AG20443 (cell line): ENCODE results near the gene MGLL.

Source experiments
- DNase-seq: peaks from one replicate; pipeline ENCODE4 v3.0.0; 2012; ENCODE audit warnings: low spot score, mixed read lengths

Gene MGLL

GRCh38 chr3:127834771-127835170 lies 12.5 kb upstream of the MGLL start:
- DNase-seq: no peak

DNA sequence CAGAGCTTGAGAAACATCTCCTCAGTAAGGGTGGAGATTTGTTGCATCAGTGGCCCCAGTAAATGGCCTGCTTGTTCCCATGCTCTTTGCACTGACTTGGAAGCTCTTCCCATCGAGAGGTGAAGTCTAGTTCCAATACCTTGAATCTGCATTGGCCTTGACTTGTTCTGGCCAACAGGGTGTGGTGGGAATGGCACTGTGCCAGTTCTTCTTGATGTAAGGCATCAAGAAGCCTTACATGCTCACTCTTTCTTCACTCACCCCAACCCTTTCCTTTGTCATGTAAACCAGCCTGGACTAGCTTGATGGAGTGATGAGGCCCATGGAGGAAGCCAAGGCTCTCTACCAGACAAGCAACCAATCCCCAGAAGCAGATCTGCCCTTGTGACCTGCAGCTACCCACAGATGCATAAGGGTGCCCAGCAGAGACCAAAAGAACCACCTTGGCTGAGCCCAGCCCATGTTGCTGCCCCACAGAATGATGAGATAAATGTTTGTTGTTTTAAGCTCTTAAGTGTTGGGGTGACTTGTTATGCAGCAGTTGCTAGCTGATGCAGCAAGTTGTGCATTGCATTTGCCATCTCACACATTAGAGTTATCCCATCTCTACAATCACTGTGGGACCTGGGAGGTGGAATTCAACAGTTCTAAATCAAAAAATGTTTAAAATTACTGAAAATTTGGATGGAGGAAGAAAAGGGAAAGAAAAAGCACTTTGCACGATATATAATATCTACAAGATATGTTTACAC lies 11.1 kb upstream of the MGLL start:
- DNase-seq: no peak

DNA sequence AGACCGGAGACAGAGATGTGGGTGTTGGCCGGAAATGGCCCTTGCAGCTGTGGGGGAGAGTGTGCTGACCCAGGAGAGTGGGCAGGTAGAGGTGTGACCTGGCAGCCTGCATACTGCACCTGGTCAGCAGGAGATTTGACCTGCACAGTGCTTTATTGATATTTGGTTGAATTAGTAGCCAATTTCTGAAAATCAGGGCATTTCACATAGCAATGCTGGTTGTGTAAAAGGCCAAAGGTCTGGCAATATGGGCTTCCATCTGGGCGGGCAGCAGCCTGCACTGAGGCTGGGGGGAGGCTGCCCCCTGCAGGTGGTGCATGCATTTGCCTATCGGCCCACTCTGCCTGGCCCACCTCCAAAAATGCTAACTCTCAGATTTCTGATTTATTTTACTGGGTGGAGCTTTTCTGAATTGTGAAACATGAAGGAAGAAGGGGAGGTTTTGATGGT lies 9.4 kb upstream of the MGLL start:
- peak; percentile 73 for DNase-seq

DNA sequence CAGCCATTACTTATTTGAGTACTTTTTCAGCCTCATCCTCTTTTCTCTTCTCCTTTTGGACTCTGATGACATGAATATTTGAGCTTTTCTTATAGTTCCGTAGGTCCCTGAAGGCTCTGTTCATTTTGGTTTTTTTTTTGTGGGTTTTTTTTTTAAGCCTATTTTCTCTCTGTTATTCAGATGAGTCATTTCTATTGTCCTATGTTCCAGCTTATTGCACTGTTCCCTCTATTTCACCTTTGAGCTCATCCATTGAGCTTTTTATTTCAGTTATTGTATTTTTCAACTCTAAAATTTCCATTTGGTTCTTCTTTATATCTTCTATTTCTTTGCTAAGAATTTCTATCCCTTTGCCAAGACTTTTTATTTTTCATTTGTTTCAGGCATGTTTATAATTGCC lies 7.2 kb upstream of the MGLL start:
- no peak for DNase-seq

GRCh38 chr3:127827808-127828207 lies 5.5 kb upstream of the MGLL start:
- DNase-seq: no peak

DNA sequence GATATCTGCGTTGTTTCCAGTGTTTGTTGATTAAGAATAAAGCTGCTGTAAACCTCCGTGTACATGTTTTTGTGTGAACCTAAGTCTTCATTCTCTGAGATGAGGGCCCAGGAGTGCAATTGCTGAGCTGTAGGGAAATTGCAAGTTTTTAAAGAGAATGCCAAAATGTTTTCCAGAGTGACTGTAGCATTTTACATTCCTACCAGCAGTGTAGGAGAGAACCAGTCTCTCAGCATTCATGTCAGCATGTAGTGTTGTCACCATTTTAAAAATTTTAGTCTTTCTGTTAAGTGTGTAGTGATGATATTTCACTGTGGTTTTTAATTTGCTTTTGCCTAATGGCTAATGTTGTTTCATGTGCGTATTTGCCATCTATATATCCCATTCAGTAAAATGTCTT lies 3.4 kb upstream of the MGLL start:
- no peak for DNase-seq

GRCh38 chr3:127824151-127824825 lies 2.0 kb upstream of the MGLL start:
- DNase-seq: no peak

DNA sequence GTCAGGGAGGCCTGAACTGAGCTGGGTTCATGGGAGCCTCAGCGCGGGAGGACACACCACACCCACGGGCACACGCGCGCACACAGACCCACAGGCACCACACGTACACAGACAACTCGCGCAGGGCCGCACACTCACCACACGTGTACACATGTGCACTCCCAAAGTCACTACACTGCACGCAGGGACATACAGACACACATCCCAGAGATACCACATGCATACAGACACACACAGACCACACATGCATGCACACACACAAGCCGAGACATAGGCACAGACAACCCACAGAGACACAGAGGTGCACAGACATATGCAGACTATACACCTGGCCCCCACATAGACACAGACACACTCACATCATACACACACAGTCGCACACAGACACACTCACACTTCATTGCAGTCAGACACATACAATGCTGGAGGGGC lies 1.1 kb upstream of the MGLL start:
- no peak for DNase-seq

- DNase-seq: peak; percentile 82
Observed at GRCh38 chr3:127822682-127823425, 539 bp upstream of the MGLL start.

- DNase-seq: no peak
Observed at GRCh38 chr3:127821394-127821793, 921 bp downstream of the MGLL start.

- no peak for DNase-seq
Observed at GRCh38 chr3:127820826-127821313, 1.4 kb downstream of the MGLL start.

DNA sequence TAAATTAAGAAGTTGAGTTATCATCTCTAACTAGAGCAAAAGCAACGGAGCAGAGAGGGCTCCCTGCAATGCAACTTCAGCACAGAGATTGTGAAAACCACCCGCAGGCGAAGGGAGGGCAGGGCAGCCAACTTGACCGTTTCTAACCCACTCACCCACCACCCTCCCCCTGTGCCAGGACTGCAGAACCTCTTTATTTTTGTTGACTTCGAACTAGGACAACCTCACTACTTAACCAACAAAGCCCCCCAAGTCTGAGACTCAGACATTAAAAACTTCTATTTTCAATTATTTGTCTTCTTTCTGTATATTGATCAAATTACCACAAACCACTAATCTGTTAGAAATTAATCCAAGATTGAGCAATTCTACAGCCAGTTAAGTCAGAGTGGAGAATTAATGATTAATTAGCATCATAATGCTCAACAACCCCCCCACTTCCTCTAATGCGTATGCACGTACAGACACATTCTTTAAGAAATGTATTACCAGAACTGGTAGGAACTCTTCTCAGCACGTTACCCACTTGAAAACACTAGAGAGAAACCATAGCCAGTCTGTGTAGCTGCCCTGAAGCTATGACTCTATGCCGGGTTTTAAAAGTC lies 2.0 kb downstream of the MGLL start:
- DNase-seq: peak; percentile 64

DNA sequence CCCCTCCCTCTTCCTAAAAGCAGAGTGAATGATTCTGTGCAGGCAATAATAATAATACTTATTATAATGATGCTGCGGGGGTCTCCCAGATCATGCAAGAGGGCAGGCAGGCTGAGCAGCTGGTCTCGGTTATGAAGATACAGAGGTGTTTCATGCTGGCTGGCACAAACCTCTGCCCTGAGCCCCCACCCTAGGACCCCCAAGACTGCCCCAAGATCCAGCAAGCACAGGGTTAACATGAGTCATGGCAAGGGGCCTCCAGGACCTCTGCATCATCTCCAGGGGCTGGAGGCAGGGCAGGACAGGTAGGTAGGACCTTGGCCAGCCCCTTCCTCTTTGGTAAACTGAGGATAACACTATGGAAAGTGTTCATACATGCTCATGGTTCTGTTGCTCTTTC lies 2.7 kb downstream of the MGLL start:
- no peak for DNase-seq

DNA sequence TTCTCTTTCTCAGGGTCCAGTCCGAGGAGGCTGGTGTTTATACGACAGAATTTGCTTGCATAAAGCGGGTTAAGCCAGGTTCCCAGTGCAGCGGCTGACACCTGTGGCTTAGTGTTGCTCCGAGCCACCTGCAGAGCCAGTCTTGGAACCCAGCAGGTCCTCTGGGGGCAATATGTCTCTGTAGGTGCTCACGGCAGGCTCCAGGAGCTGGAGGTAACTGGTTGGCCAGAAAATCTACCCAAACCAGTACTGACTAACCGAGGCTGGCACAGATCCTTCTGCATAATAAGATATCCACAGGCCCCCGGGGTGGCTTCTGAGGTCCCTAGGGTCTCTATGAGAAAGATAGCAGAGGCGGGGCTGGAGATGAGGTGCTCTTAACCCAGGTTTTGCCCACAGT lies 3.2 kb downstream of the MGLL start:
- no peak for DNase-seq

GRCh38 chr3:127817406-127817841 lies 4.9 kb downstream of the MGLL start:
- peak; percentile 79 for DNase-seq

- DNase-seq: no peak
Observed at GRCh38 chr3:127816783-127817405, 5.4 kb downstream of the MGLL start.

DNA sequence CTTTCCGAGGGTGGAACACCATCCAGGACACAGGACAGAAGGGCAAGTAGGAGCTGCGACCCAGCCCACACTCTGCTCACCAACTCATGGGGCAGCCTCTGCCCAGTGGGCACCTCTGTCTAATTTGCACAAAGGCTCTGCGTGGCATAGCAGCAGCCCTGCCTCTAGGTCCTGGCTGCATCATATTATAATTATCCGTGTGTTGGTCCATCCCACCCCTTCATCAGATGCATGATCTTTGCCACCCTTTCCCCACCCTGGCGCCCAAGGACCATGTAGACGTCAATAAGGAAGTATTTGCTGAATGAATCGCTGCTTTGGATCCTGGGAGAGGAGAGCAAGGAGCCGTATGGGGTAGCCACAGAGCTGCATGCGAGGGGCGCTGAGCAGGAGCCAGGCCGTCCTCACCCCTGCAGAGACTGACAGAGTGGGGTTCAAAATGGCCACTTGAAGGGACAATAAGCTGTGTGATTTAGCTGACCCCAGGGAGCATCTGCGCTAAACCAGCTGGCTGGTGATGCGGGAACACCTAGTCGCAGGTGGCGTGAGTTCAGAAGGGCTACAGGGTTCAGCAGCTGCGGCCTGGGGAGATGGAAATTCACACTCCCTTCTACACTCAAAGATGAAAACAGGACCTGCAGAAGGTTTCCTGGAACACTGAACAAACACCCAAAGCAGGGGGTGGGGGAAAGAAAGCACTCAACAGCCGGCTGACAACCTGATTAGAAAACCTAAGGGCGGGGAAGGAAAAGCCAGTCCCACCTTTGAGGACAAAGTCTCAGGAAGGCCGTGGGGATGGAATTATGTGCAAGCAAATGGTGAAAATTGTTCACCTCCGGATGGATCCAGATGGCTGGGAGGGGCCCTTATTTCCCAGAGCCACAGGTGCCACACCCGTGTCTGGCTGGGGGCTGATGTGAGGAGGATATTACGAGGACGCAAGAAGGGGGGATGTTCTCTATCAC lies 6.4 kb downstream of the MGLL start:
- no peak for DNase-seq

DNA sequence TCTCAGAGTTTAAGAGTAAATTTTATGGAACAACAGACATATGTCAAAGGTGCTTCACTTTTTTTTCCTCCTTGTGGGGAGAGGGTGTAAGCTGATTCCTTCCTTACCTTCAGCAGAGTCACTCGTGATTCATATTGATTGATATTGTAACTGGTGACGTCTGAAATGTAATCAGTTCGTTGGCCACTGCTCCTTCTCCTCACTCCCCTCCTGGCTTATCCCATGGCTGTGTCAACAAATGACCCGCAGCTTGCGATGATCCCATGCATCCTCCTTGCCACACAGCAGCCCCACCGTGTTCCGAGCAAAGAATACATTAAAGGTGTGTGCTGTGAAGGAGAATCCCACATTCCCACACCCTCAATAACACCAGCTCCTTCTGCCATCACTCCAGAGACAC lies 7.3 kb downstream of the MGLL start:
- DNase-seq: no peak

GRCh38 chr3:127814325-127814781 lies 8.0 kb downstream of the MGLL start:
- no peak for DNase-seq

DNA sequence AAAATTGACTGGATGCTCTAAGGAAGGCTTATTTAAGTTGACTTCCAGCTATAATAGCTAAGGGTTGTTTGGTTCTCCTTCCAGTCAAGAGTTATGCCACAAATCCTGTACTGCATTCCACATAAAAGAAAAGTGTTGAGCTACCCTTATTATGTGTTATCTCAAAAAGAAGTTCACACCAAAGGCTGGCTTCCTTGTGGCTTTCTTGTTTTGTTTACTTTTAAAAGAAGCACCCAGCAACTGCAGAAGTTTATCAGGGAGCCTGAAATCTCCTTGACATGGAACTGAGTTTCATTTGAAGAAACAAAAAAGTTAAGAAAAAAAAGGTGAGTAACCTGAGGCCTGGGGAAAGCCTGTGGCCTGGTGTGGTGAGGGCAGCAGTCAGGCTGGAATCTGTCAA lies 10.2 kb downstream of the MGLL start:
- no peak for DNase-seq

DNA sequence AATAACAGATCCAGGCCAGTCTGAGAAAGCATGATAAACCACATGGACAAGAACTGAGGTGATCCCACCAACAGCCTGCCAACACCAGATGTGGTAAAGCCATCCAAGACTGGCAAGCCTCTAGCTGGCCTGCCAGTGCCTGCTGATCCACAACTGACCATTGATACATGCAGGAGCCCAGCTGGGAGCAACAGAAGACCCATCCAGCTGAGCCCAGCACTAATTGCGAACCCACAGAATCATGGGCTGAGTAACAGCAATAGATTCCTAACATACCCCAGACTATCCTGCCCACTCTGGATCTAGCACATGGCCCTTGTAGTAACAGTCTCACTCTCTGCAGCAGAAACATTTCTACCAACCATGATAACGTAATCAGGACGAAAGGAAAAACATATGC lies 10.6 kb downstream of the MGLL start:
- no peak for DNase-seq
